Breast epithelium (tissue), 4 donors: ENCODE measurements around the gene GCC2. TPM values are rescaled to one million over a fixed set of nuclear protein-coding genes. Genes with fewer than 3 reads are reported as not detected.

Source experiments
- DNase-seq, 2 donors: peaks; one replicate each; pipeline ENCODE4 v3.0.0-alpha.2; 2019; ENCODE audit warnings: low spot score in 2 of 2
- H3K27ac ChIP-seq, 2 donors: fragments of 200-600 bp; sonication (generic) in 1 of 2; one replicate each; pipeline ENCODE4 v1.5.1; 2016 to 2019; ENCODE audit warnings: mild to moderate bottlenecking in 1 of 2
- H3K27me3 ChIP-seq, 2 donors: fragments of 200-600 bp; sonication (generic) in 1 of 2; one replicate each; pipeline versions ENCODE4 v1.5.1 to v1.6.0; 2017 to 2019; ENCODE audit warnings: control low read depth in 1 of 2, mild to moderate bottlenecking in 1 of 2
- H3K36me3 ChIP-seq: fragments of 200-600 bp; one replicate; pipeline ENCODE4 v1.5.1; 2019
- H3K4me1 ChIP-seq, 2 donors: fragments of 200-600 bp; sonication (generic); one replicate each; pipeline ENCODE4 v1.5.1; 2016 to 2019; ENCODE audit warnings: control low read depth in 1 of 2
- H3K4me3 ChIP-seq, 3 donors: fragments of 200-600 bp; sonication (generic); 1 replicate in 2 of 3; 2 replicates in 1 of 3; pipeline ENCODE4 v1.5.1; 2016 to 2019; ENCODE audit warnings: mild to moderate bottlenecking in 3 of 3, moderate library complexity in 2 of 3
- H3K9me3 ChIP-seq, 2 donors: fragments of 200-600 bp; sonication (generic) in 1 of 2; one replicate each; pipeline ENCODE4 v1.5.1; 2016 to 2019; ENCODE audit warnings: control low read depth in 1 of 2
- CTCF ChIP-seq, 3 donors: fragments of 450-650 bp; IDR thresholded peaks; one replicate each; pipeline ENCODE4 v1.5.1; 2016 to 2017; ENCODE audit warnings: antibody characterized with exemption in 3 of 3, mild to moderate bottlenecking in 3 of 3, moderate library complexity in 3 of 3
- POLR2A ChIP-seq: fragments of 450-650 bp; IDR thresholded peaks from one replicate; pipeline ENCODE4 v1.6.1; 2016; ENCODE audit warnings: antibody characterized with exemption, mild to moderate bottlenecking, moderate library complexity
- POLR2AphosphoS5 ChIP-seq, 3 donors: sonication (generic); formaldehyde crosslinking; IDR thresholded peaks; one replicate each; pipeline ENCODE4 v1.6.1; 2017; ENCODE audit warnings: antibody characterized with exemption in 3 of 3
- intact Hi-C: fragments of 100-400 bp; cut with DNase I; formaldehyde crosslinking; loops from one replicate; pipeline ENCODE4 v1.15.1; 2023; ENCODE audit warnings: low total_unique reads
- total RNA-seq, 3 donors: library from RNA; depleted of rRNA; stranded (reverse); fragments of >200 nt; gene quantifications; one replicate each; pipeline ENCODE4 v1.1.0, GENCODE V29; 2016

GCC2 gene
- total RNA-seq, 3 donors from 2014 or later: 26.4 to 97.6 (median 63.3) TPM

GRCh38 chr2:108455571-108455970 lies 6.6 kb downstream of the GCC2 start:
- H3K27ac ChIP-seq: no peak overlapping the region
- no peak for TF ChIP-seq POLR2AphosphoS5 (IDR thresholded peaks at IDR 0.05)
- no peak for TF ChIP-seq POLR2A
- no peak for TF ChIP-seq CTCF (IDR thresholded peaks at IDR 0.05)
- no peaks in the 10 kb centered on the region for H3K4me1 ChIP-seq
- H3K9me3 ChIP-seq: peaks cover 0 to 10% of the 10 kb centered on the region in 2 donors
- no peaks in the 10 kb centered on the region for H3K27me3 ChIP-seq
- intact Hi-C loops: no loop called here
- DNase-seq: no peak
- no peaks in the 10 kb centered on the region for H3K36me3 ChIP-seq
- H3K4me3 ChIP-seq: no peak overlapping the region

DNA sequence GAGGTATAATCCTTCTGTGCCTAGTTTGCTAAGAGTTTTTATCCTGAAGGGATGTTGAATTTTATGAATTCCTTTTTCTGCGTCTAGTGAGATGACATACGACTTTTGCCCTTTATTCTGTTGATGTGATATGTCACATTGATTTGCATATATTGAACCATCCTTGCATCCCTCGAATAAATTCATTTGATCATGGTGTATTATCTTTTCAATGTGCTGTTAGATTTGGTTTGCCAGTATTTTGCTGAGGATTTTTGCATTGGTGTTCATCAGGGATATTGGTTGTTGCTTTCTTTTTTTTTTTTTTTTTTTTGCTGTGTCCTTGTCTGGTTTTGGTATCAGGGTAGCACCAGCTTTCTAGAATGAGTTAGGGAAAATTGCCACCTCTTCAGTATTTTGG lies 9.1 kb downstream of the GCC2 start:
- Histone ChIP-seq H3K9me3 (peaks cover 0 to 10% of the 10 kb centered on the region in 2 donors), H3K4me3 (no peak overlapping the region), H3K27me3 (no peaks in the 10 kb centered on the region), H3K4me1 (no peaks in the 10 kb centered on the region), H3K27ac (no peak overlapping the region), H3K36me3 (no peaks in the 10 kb centered on the region)
- TF ChIP-seq POLR2A (no peak), POLR2AphosphoS5 (IDR thresholded peaks at IDR 0.05) (no peak), CTCF (IDR thresholded peaks at IDR 0.05) (no peak)
- no peak for DNase-seq
- intact Hi-C loops: no loop called here

GRCh38 chr2:108459441-108459840 lies 10.4 kb downstream of the GCC2 start:
- H3K27me3 ChIP-seq: no peaks in the 10 kb centered on the region
- peaks cover 0 to 10% of the 10 kb centered on the region in 2 donors for H3K9me3 ChIP-seq
- H3K36me3 ChIP-seq: no peaks in the 10 kb centered on the region
- H3K27ac ChIP-seq: no peak overlapping the region
- intact Hi-C loops: no loop called here
- H3K4me3 ChIP-seq: no peak overlapping the region
- no peak for DNase-seq
- no peak for TF ChIP-seq POLR2A
- no peak for TF ChIP-seq POLR2AphosphoS5 (IDR thresholded peaks at IDR 0.05)
- no peak for TF ChIP-seq CTCF (IDR thresholded peaks at IDR 0.05)
- H3K4me1 ChIP-seq: no peaks in the 10 kb centered on the region

- no peak overlapping the region for H3K4me3 ChIP-seq
- no peaks in the 10 kb centered on the region for H3K36me3 ChIP-seq
- no peaks in the 10 kb centered on the region for H3K27me3 ChIP-seq
- DNase-seq: no peak
- intact Hi-C loops: no loop called here
- H3K9me3 ChIP-seq: peaks cover 0 to 10% of the 10 kb centered on the region in 2 donors
- TF ChIP-seq CTCF (IDR thresholded peaks at IDR 0.05) (no peak), POLR2AphosphoS5 (IDR thresholded peaks at IDR 0.05) (no peak), POLR2A (no peak)
- H3K27ac ChIP-seq: no peak overlapping the region
- no peaks in the 10 kb centered on the region for H3K4me1 ChIP-seq
Observed at GRCh38 chr2:108460345-108461037, 11.5 kb downstream of the GCC2 start.

DNA sequence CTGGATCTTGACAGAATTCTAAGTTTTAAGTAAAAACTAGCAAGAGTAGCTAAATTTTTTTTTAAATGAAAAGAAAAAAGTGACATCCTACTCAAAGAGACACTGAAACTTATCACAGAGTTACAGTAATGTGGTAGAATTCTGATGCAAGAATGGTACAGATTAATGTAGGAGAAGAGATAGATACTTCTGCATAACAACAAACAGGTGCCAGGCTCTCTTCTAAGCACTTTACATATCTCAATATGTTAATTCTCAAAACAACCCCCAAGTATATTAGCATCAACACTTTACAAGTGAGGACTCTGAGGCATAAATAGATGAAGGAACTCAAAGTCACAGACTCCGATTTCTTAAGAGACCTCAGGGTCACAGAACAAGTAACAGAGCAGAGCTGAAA lies 28.1 kb downstream of the GCC2 start:
- TF ChIP-seq CTCF (IDR thresholded peaks at IDR 0.05) (no peak), POLR2AphosphoS5 (IDR thresholded peaks at IDR 0.05) (no peak), POLR2A (no peak)
- DNase-seq: no peak
- Histone ChIP-seq H3K4me3 (no peak overlapping the region), H3K27ac (no peak overlapping the region), H3K27me3 (no peaks in the 10 kb centered on the region), H3K36me3 (no peaks in the 10 kb centered on the region), H3K9me3 (no peaks in the 10 kb centered on the region), H3K4me1 (no peaks in the 10 kb centered on the region)
- intact Hi-C loops: no loop called here
